Type B pancreatic cell (in vitro differentiated cells): ENCODE results near the gene FXYD7. TPM values are rescaled to one million over a fixed set of nuclear protein-coding genes. Genes with fewer than 3 reads are reported as not detected.
"Not testable (repeated sequence)": the region's sequence is repeated elsewhere in the genome, so short reads cannot be mapped to it uniquely, and the experiment has no call there.

ENCODE experiments used
- DNase-seq: peaks from one replicate; pipeline ENCODE4 v3.0.0; 2021; ENCODE audit warnings: mixed read lengths; ENCODE audit not compliant: unreplicated experiment; ENCODE audit errors: extremely low spot score
- H3K27ac Mint-ChIP-seq: 2 replicates; pipeline ENCODE4 v1.8.0; 2021; ENCODE audit warnings: mild to moderate bottlenecking, mixed read lengths
- H3K27me3 Mint-ChIP-seq: 2 replicates; pipeline ENCODE4 v1.8.0; 2021; ENCODE audit warnings: mixed read lengths
- H3K36me3 Mint-ChIP-seq: 2 replicates; pipeline ENCODE4 v1.8.0; 2021; ENCODE audit warnings: mixed read lengths
- H3K4me1 Mint-ChIP-seq: one replicate; pipeline ENCODE4 v1.8.0; 2021; ENCODE audit warnings: mixed read lengths; ENCODE audit not compliant: unreplicated experiment
- H3K4me3 Mint-ChIP-seq: 2 replicates; pipeline ENCODE4 v1.8.0; 2021; ENCODE audit warnings: mild to moderate bottlenecking, mixed read lengths
- H3K9me3 Mint-ChIP-seq: 2 replicates; pipeline ENCODE4 v1.8.0; 2021; ENCODE audit warnings: mixed read lengths
- total RNA-seq: library from RNA; stranded (reverse); gene quantifications from 2 replicates; pipeline ENCODE4 v1.2.1, GENCODE V29; 2021; ENCODE audit warnings: low replicate concordance
- TF ChIP-seq, protein P1 (sequence below): fragments of 200-600 bp; sonication (generic); conservative IDR thresholded peaks from 2 replicates; pipeline ENCODE4 v1.5.0; 2021; ENCODE audit warnings: antibody characterized with exemption, mild to moderate bottlenecking

FXYD7 gene
- total RNA-seq, 1 donor from 2014 or later, result 1.5 TPM

DNA sequence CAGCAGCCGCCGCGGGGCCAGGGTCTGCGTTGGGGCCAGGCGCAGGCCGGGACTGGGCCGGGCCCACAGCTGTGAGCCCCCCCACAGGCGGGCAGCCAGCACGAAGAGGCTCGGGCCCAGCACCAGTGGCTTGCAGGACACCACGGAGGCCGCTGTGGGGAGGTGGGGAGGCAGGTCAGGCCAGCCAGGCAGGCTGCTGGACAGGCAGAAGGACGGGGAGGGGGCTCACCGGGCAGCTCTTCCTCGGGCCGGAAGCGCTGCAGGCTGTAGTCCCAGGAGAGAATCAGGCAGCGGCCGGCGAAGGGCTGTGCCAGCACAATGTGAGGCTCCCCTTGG lies 16.5 kb upstream of the FXYD7 start:
- DNase-seq, result no peak
- H3K9me3 Mint-ChIP-seq, result no peaks in the 10 kb centered on the region

DNA sequence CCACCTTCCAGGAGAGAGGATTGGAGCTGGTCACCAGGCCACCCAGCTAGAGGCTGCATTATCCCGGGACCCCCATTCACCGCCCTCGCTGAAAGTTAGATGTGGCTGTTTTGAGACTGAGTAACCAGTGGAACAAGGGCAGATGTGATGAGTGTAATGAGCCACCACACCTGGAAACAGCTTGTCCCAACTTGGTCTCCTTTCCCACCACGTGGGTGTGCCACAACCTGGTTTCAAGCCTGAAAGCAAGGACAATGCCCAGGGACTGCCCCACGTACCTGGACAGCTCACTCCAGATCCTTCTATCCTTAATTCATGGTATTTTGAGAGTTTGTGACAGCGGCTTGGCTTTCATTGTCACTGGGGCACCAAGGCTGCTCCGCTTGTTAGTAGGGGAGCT lies 15.2 kb upstream of the FXYD7 start:
- TF ChIP-seq, protein P1, sequence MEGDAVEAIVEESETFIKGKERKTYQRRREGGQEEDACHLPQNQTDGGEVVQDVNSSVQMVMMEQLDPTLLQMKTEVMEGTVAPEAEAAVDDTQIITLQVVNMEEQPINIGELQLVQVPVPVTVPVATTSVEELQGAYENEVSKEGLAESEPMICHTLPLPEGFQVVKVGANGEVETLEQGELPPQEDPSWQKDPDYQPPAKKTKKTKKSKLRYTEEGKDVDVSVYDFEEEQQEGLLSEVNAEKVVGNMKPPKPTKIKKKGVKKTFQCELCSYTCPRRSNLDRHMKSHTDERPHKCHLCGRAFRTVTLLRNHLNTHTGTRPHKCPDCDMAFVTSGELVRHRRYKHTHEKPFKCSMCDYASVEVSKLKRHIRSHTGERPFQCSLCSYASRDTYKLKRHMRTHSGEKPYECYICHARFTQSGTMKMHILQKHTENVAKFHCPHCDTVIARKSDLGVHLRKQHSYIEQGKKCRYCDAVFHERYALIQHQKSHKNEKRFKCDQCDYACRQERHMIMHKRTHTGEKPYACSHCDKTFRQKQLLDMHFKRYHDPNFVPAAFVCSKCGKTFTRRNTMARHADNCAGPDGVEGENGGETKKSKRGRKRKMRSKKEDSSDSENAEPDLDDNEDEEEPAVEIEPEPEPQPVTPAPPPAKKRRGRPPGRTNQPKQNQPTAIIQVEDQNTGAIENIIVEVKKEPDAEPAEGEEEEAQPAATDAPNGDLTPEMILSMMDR, result no peak
- H3K36me3 Mint-ChIP-seq, result no peaks in the 10 kb centered on the region
- H3K27me3 Mint-ChIP-seq, result no peaks in the 10 kb centered on the region
- H3K27ac Mint-ChIP-seq, result no peak overlapping the region
- H3K4me1 Mint-ChIP-seq, result peaks cover 21% of the 10 kb centered on the region
- DNase-seq, result no peak
- no peak overlapping the region for H3K4me3 Mint-ChIP-seq
- H3K9me3 Mint-ChIP-seq, result peaks cover 6% of the 10 kb centered on the region

More for the DNA sequence above, 16.5 kb upstream of the FXYD7 start:
- no peak overlapping the region for H3K4me3 Mint-ChIP-seq
- H3K27me3 Mint-ChIP-seq, result no peaks in the 10 kb centered on the region
- peaks cover 27% of the 10 kb centered on the region for H3K4me1 Mint-ChIP-seq
- TF ChIP-seq, protein P1, result no peak
- no peak overlapping the region for H3K27ac Mint-ChIP-seq
- H3K36me3 Mint-ChIP-seq, result no peaks in the 10 kb centered on the region

GRCh38 chr19:35128398-35129057 lies 14.5 kb upstream of the FXYD7 start:
- TF ChIP-seq, protein P1, result no peak

DNA sequence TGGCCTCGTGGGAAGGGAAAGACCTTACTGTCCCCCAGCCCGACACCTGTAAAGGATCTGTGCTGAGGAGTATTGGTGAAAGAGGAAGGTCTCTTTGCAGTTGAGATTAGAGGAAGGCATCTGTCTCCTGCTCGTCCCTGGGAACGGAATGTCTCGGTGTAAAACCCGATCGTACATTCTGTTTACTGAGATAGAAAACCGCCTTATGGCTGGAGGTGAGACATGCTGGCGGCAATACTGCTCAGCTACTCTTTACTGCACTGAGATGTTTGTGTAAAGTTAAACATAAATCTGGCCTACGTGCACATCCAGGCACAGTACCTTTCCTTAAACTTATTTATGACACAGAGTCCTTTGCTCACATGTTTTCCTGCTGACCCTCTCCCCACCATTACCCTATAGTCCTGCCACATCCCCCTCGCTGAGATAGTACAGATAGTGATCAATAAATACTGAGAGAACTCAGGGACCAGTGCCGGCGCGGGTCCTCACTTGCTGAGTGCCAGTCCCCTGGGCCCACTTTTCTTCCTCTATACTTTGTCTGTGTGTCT lies 13.3 kb upstream of the FXYD7 start:
- Mint-ChIP-seq H3K4me1 (peaks cover 15% of the 10 kb centered on the region), H3K9me3 (peaks cover 11% of the 10 kb centered on the region), H3K27ac (peak overlapping the region; percentile 60)
- H3K4me3 Mint-ChIP-seq, H3K36me3 Mint-ChIP-seq, H3K27me3 Mint-ChIP-seq, DNase-seq: not testable (repeated sequence)

More at GRCh38 chr19:35128398-35129057, 14.5 kb upstream of the FXYD7 start:
- Mint-ChIP-seq H3K27ac (no peak overlapping the region), H3K36me3 (no peaks in the 10 kb centered on the region), H3K27me3 (no peaks in the 10 kb centered on the region), H3K4me3 (no peak overlapping the region), H3K4me1 (peaks cover 20% of the 10 kb centered on the region), H3K9me3 (peaks cover 11% of the 10 kb centered on the region)
- DNase-seq, result no peak

DNA sequence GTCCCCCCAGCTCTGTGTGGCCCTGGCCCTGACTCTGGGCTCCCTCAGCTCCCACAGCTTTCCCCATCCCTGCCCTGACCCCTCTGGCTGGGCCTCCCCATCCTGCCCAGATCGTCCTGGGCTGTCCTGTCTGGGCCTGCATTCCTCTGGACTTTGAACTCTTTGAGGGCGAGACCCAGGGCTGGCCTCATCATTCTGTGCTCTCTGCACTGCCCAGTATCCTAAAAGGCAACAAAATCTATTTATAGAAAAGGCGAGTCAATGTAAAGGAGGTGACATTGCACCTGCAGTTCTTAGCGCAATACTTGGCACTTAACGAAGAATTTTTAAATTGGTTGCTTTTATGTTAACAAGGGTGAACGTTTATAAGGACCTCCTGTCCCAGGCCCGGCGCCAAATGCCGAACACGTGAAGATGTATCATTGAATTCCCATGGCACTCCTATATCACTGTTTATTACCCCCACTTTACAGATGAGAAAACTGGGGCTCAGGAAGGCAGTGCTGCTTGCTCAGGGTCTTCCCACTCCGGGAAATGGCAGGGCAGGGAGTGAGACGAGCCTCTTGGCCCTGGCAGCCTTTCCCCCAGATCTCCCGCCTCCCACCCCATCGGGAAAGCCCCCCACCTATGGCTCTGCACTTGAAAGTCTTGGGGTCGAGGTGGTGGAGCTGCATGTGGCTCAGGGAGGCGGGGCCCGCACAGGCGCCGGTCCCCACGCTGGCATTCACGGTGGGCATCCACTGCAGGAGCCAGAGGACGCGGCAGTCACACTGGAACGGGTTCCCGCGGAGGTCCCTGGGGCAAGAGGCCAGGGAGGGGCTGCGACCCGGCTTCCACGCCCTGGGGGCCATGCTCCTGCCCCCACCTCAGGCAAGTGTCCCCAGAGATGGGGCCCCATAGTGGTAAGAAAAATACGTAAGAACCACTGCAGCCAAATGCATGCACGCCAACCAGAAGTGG lies 12.0 kb upstream of the FXYD7 start:
- Mint-ChIP-seq H3K9me3 (peaks cover 11% of the 10 kb centered on the region), H3K4me1 (peaks cover 17% of the 10 kb centered on the region), H3K27ac (no peak overlapping the region), H3K27me3 (no peaks in the 10 kb centered on the region), H3K4me3 (no peak overlapping the region), H3K36me3 (no peaks in the 10 kb centered on the region)
- TF ChIP-seq, protein P1, result no peak
- DNase-seq, result no peak

DNA sequence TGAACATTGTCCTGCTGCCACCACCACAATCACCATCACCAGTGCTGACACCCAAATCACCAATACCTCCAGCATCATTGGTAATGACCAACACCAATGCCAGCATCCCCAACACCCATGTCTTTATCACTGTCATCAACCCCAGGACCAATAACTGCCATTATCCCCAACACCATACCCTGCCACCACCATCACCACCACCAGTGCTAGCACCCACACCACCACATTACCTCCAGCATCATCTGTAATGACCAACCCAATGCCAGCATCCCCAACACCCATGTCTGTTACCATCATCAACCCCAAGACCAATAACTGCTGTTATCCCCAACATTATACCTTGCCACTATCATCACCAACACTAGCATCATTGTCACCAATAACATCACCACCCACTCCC lies 10.8 kb upstream of the FXYD7 start:
- Mint-ChIP-seq H3K4me3 (no peak overlapping the region), H3K27me3 (no peaks in the 10 kb centered on the region), H3K27ac (no peak overlapping the region), H3K36me3 (no peaks in the 10 kb centered on the region), H3K9me3 (peaks cover 11% of the 10 kb centered on the region), H3K4me1 (peaks cover 20% of the 10 kb centered on the region)
- TF ChIP-seq, protein P1, result no peak
- no peak for DNase-seq
